Upper lobe of left lung (tissue), 4 donors: Measurements from ENCODE around the gene TNKS1BP1.

Experiments used
- CTCF ChIP-seq, 6 experiments: fragments of 450-650 bp in 4 of 6; fragments of 200-600 bp in 2 of 6; sonication (generic) in 2 of 6; IDR thresholded peaks; one replicate each; pipeline ENCODE4 v1.5.1; 2016 to 2019; ENCODE audit warnings: antibody characterized with exemption in 6 of 6
- EP300 ChIP-seq, 4 donors: sonication (generic); formaldehyde crosslinking; IDR thresholded peaks; one replicate each; pipeline ENCODE4 v1.5.1; 2017; ENCODE audit warnings: antibody characterized with exemption in 4 of 4, control low read depth in 2 of 4
- POLR2AphosphoS5 ChIP-seq, 2 donors: sonication (generic); formaldehyde crosslinking; IDR thresholded peaks; one replicate each; pipeline ENCODE4 v1.5.1; 2017; ENCODE audit warnings: antibody characterized with exemption in 2 of 2

GRCh38 chr11:57273448-57274058, 51.2 kb downstream of the TNKS1BP1 start:
- no peak for TF ChIP-seq CTCF (IDR thresholded peaks at IDR 0.05)
- TF ChIP-seq EP300 (IDR thresholded peaks at IDR 0.05) = no peak
- no peak for TF ChIP-seq POLR2AphosphoS5 (IDR thresholded peaks at IDR 0.05)
